Gastrocnemius medialis (tissue), 4 donors: Measurements from ENCODE around the gene RXRB. TPM values are rescaled to one million over a fixed set of nuclear protein-coding genes. Genes with fewer than 3 reads are reported as not detected.
A peak's percentile ranks its signal among the peaks of the same experiment; 100 is the strongest.

Experiments used
- ATAC-seq, 2 donors: fragments of 150-250 bp; one replicate each; pipeline ENCODE4 v1.9.1; 2016
- DNase-seq, 2 donors: peaks; one replicate each; pipeline ENCODE4 v3.0.0-alpha.2; 2019
- H3K27ac ChIP-seq, 4 donors: fragments of 200-600 bp; sonication (generic); 1 replicate in 1 of 4; 2 replicates in 3 of 4; pipeline ENCODE4 v1.5.1; 2016 to 2018; ENCODE audit warnings: mild to moderate bottlenecking in 2 of 4, moderate library complexity in 1 of 4
- H3K27me3 ChIP-seq, 3 donors: fragments of 200-600 bp; sonication (generic) in 2 of 3; 1 replicate in 1 of 3; 2 replicates in 2 of 3; pipeline versions ENCODE4 v1.5.1 to v1.6.0; 2016 to 2019; ENCODE audit warnings: mild to moderate bottlenecking in 1 of 3, moderate library complexity in 1 of 3
- H3K36me3 ChIP-seq, 2 donors: fragments of 200-600 bp; sonication (generic) in 1 of 2; one replicate each; pipeline ENCODE4 v1.5.1; 2017 to 2018
- H3K4me1 ChIP-seq, 2 donors: fragments of 200-600 bp; sonication (generic) in 1 of 2; one replicate each; pipeline ENCODE4 v1.5.1; 2016 to 2017; ENCODE audit warnings: mild to moderate bottlenecking in 2 of 2
- H3K4me3 ChIP-seq, 4 donors: fragments of 200-600 bp; sonication (generic) in 3 of 4; 1 replicate in 1 of 4; 2 replicates in 3 of 4; pipeline ENCODE4 v1.5.1; 2016 to 2019; ENCODE audit warnings: mild to moderate bottlenecking in 2 of 4
- H3K9me3 ChIP-seq, 3 donors: fragments of 200-600 bp; sonication (generic) in 2 of 3; 1 replicate in 1 of 3; 2 replicates in 2 of 3; pipeline ENCODE4 v1.5.1; 2016 to 2019
- POLR2A ChIP-seq, 2 donors: fragments of 450-650 bp; IDR thresholded peaks; one replicate each; pipeline ENCODE4 v1.6.1; 2017; ENCODE audit warnings: antibody characterized with exemption in 2 of 2, mild to moderate bottlenecking in 2 of 2, moderate library complexity in 2 of 2
- in situ Hi-C, 4 donors: fragments of 200-750 bp; cut with MboI; loops; one replicate each; pipeline versions ENCODE4 v1.15.0 to v1.8.0; 2017; ENCODE audit warnings: low sequenced_read_pairs in 4 of 4
- intact Hi-C: fragments of 100-400 bp; cut with DNase I; formaldehyde crosslinking; loops from one replicate; pipeline ENCODE4 v1.15.1; 2023; ENCODE audit warnings: low total_unique reads
- total RNA-seq, 4 donors: library from RNA; depleted of rRNA; stranded (reverse); fragments of >200 nt; gene quantifications; one replicate each; pipeline versions ENCODE4 v1.1.0 to v1.2.3, GENCODE V29; 2016
- TF ChIP-seq, protein P1 (sequence below), 5 experiments: fragments of 450-650 bp in 3 of 5; fragments of 200-600 bp in 2 of 5; sonication (generic) in 2 of 5; IDR thresholded peaks in 4 of 5; conservative IDR thresholded peaks in 1 of 5; 1 replicate in 4 of 5; 2 replicates in 1 of 5; pipeline ENCODE4 v1.5.1; 2016 to 2019; ENCODE audit warnings: antibody characterized with exemption in 5 of 5, mild to moderate bottlenecking in 3 of 5, moderate library complexity in 3 of 5

RXRB gene
- total RNA-seq, 4 donors from 2014 or later: 20.8 to 38.4 (median 24.6) TPM

DNA sequence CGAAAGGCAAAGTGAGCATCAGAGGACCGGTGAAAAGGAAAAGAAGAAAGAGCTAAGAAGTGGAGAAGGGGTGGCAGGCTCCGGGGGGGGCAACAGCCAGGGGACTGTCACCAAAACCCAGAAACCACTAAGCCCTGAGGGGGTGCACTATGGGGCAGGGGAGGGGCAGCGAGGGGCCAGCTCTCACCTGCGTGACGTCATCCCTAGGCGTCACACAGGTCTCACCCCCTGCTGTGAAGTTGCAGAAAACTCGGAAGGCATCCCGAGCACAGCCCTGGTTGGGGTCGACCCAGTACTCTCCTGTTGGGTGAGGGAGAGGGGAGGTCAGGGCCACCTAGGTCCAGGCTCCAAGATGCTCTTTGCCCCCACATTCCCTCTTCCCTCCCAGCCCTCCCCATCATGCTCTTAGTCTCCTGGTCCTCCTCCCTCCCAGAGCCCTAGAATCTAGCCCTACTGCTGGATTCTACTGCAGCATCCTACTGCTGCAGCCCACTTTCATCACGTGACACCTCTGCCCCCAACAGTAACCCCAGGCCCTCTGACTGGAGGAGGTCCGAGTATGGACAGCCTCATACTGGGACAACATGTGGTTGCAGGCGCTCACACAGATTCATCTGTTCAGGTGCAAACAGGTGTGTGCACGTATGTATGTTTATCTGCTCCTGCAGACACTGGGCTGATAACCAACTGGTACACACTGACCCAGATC, 35.6 kb downstream of the RXRB start:
- Histone ChIP-seq H3K36me3 (no peaks in the 10 kb centered on the region), H3K27me3 (no peaks in the 10 kb centered on the region), H3K4me3 (no peak overlapping the region), H3K27ac (no peak overlapping the region), H3K9me3 (no peaks in the 10 kb centered on the region), H3K4me1 (peaks cover 0 to 6% of the 10 kb centered on the region in 2 donors)
- TF ChIP-seq, protein P1, sequence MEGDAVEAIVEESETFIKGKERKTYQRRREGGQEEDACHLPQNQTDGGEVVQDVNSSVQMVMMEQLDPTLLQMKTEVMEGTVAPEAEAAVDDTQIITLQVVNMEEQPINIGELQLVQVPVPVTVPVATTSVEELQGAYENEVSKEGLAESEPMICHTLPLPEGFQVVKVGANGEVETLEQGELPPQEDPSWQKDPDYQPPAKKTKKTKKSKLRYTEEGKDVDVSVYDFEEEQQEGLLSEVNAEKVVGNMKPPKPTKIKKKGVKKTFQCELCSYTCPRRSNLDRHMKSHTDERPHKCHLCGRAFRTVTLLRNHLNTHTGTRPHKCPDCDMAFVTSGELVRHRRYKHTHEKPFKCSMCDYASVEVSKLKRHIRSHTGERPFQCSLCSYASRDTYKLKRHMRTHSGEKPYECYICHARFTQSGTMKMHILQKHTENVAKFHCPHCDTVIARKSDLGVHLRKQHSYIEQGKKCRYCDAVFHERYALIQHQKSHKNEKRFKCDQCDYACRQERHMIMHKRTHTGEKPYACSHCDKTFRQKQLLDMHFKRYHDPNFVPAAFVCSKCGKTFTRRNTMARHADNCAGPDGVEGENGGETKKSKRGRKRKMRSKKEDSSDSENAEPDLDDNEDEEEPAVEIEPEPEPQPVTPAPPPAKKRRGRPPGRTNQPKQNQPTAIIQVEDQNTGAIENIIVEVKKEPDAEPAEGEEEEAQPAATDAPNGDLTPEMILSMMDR (IDR thresholded peaks at IDR 0.05 in 4 of 5, conservative IDR thresholded peaks at IDR 0.05 in 1 of 5): no peak
- no peak for TF ChIP-seq POLR2A (IDR thresholded peaks at IDR 0.05)
- DNase-seq (no peak), ATAC-seq (no peak)
- in situ Hi-C loops: loop anchor here in 3 of 4 donors (5.0 to 10.0 kb wide), 2 partner anchors 80 to 82 kb away; no protein-coding TSS in a partner anchor
- intact Hi-C loops: loop anchor here (10.0 kb wide), 1 partner anchor 150 kb away; no protein-coding TSS in a partner anchor

DNA sequence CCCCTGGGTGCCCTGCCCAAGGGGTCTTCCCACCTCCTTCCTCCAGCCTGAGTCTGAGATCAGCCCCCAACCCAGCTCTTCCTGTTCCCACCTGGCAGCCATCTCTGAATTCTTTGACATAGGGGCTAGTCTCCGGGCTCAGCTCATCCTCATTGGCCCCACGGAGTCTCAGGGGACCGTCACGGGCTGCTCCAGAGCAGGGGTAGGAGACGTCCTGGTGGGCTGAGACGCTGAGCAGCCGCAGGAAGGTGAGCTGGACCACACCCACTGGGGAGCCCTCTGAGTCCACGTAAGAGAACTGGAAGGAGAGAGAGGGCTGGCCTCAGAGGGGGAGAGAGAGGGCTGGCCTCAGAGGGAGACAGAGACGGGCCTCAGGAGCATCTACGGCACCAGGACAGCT, 36.3 kb downstream of the RXRB start:
- intact Hi-C loops: loop anchor here (10.0 kb wide), 1 partner anchor 149 kb away; no protein-coding TSS in a partner anchor
- in situ Hi-C loops: loop anchor here in 3 of 4 donors (5.0 to 10.0 kb wide), 2 partner anchors 81 to 83 kb away; no protein-coding TSS in a partner anchor
- TF ChIP-seq, protein P1 (IDR thresholded peaks at IDR 0.05 in 4 of 5, conservative IDR thresholded peaks at IDR 0.05 in 1 of 5): no peak
- no peak for TF ChIP-seq POLR2A (IDR thresholded peaks at IDR 0.05)
- Histone ChIP-seq H3K36me3 (no peaks in the 10 kb centered on the region), H3K4me3 (no peak overlapping the region), H3K9me3 (no peaks in the 10 kb centered on the region), H3K4me1 (peaks cover 0 to 6% of the 10 kb centered on the region in 2 donors), H3K27me3 (no peaks in the 10 kb centered on the region), H3K27ac (no peak overlapping the region)
- ATAC-seq (no peak), DNase-seq (no peak)

DNA sequence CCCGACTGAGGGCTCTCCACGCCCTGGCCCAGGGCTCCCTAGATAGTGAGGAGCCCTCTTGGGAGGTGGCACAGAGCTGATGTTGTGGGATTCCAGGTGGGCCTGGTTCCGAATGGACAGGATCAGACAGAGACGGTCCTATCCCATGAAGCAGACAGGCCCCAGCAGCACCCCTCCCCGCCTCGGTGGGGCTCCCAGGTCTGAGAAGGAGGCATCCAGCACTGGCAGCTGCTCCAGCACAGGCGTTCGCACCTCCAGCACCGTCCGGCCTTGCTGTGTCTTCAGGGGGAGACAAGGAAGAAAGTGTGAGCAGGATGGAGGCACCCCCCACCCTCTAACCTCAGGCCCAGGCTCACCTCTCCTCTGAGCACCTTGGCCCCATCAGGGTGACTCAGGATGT, 36.9 kb downstream of the RXRB start:
- intact Hi-C loops: loop anchor here (10.0 kb wide), 1 partner anchor 149 kb away; no protein-coding TSS in a partner anchor
- no peaks in the 10 kb centered on the region for H3K27me3 ChIP-seq
- in situ Hi-C loops: loop anchor here in 3 of 4 donors (5.0 to 10.0 kb wide), 2 partner anchors 81 to 84 kb away; no protein-coding TSS in a partner anchor

DNA sequence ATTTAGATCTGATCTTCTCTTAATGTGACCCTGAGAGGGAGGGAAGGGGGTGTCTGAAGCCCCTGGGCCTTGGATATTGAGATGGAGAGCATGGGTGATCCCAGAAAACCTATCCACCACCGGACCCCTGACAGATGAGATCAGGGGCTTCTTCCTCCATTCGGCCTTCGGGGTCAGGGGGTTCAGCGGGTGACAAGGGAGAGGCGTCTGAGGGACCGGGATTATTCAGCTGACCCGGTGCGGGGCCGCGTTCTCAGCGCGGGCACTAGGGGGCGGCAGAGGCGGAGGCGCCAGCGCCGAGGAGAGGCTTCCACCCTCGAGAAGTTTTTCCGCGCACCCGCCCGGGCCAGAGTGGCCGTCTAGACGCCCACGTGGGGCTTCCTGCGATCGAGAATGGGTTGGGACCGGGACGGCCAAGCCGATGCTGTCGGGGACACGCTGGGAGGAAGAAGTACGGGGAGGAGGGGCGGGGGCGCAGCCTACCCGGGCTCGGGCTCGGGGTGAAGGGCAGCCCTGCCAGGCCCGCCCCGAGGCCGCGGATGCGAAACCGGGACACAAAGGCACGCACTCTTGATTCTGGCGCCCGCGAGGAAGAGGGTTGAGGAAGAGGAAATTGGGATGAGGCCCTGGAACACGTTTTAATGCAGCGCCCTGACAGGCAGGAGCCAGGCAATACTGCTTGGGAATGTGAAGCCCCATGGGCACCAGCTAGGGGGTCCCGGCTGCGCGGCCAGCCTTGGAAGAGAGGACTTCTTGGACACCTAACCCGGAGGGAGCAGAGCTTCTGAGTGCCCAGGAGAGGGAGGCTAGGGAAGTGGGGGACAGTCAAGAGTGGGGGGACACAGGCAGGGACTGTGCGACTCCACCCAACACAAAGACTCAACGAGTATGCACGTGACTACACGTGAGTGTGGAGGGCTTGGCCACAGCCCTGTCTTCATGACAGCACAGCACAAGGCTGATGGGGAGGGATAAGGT, 38.8 kb downstream of the RXRB start:
- no peak for TF ChIP-seq POLR2A (IDR thresholded peaks at IDR 0.05)
- TF ChIP-seq, protein P1 (IDR thresholded peaks at IDR 0.05 in 4 of 5, conservative IDR thresholded peaks at IDR 0.05 in 1 of 5): peak; percentile 76 to 97 (median 94)

More for the DNA sequence above, 36.9 kb downstream of the RXRB start:
- Histone ChIP-seq H3K9me3 (no peaks in the 10 kb centered on the region), H3K27ac (no peak overlapping the region), H3K4me3 (no peak overlapping the region), H3K36me3 (no peaks in the 10 kb centered on the region), H3K4me1 (peaks cover 0 to 6% of the 10 kb centered on the region in 2 donors)
- TF ChIP-seq POLR2A (IDR thresholded peaks at IDR 0.05): no peak
- TF ChIP-seq, protein P1 (IDR thresholded peaks at IDR 0.05 in 4 of 5, conservative IDR thresholded peaks at IDR 0.05 in 1 of 5): no peak
- no peak for DNase-seq
- no peak for ATAC-seq

More for the DNA sequence above, 38.8 kb downstream of the RXRB start:
- DNase-seq: peak; percentile 34 to 70
- Histone ChIP-seq H3K4me3 (peak overlapping the region; percentile 52 to 77 (median 62)), H3K36me3 (no peaks in the 10 kb centered on the region), H3K4me1 (peaks cover 0 to 6% of the 10 kb centered on the region in 2 donors), H3K9me3 (no peaks in the 10 kb centered on the region), H3K27me3 (no peaks in the 10 kb centered on the region), H3K27ac (peak overlapping the region in 2 of 4 donors; percentile 15 to 41)
- in situ Hi-C loops: loop anchor here in 3 of 4 donors (5.0 to 10.0 kb wide), 2 partner anchors 83 to 86 kb away; no protein-coding TSS in a partner anchor
- ATAC-seq: peak; percentile 88 to 94
- intact Hi-C loops: loop anchor here (1.0 to 10.0 kb wide), 4 partner anchors 36 to 147 kb away; no protein-coding TSS in a partner anchor
